Measurements from ENCODE around the gene DCC. TPM values are rescaled to one million over a fixed set of nuclear protein-coding genes. Genes with fewer than 3 reads are reported as not detected.

The DCC gene
- total RNA-seq, 3 donors from 2014 or later (not counting 1 experiment from before 2014, with no cell fraction given): not detected

- 69% methylated on average over 4 of the region's 4 CpGs for WGBS (ENCODE audit: insufficient coverage)
- H3K36me3 Mint-ChIP-seq: no peaks in the 10 kb centered on the region
- no peaks in the 10 kb centered on the region for H3K27me3 Mint-ChIP-seq (ENCODE audit: low read depth in 2 of 2)
Observed at GRCh38 chr18:52462853-52463252, 122.9 kb downstream of the DCC start.

DNA sequence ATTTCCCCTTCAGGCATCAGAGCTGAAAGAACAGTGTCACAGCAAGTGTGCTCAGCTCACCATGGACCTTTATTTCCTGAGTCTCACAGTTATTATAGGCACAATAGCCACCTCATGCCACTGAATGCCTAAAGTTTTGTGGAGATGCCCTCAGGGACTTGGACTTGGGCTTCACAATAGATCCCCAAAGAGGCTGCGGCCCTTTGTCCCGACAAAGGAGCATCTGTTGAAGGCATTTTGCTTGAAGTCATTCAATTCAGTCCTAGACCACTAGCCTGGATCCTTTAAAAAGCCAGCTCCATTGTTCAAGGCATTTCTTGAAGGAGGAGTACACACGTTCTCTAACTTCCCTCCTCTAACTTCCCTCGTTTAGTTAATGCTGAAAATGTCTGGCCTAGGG is 125.4 kb downstream of the DCC start:
- no peak overlapping the region for H3K4me3 Mint-ChIP-seq
- WGBS (ENCODE audit: insufficient coverage): 63% methylated on average over 4 of the region's 4 CpGs
- no peak overlapping the region for H3K4me3 ChIP-seq (ENCODE audit: low read length)
- no peaks in the 10 kb centered on the region for H3K9me3 ChIP-seq (ENCODE audit: control insufficient read depth, insufficient read depth, low read length)
- no peaks in the 10 kb centered on the region for H3K4me1 Mint-ChIP-seq
- peaks cover 11 to 14% of the 10 kb centered on the region in 2 donors for H3K9me3 Mint-ChIP-seq
- no peak overlapping the region for H3K27ac Mint-ChIP-seq
- no peak overlapping the region for H3K27ac ChIP-seq (ENCODE audit: low read length)
- TF ChIP-seq, protein P1, sequence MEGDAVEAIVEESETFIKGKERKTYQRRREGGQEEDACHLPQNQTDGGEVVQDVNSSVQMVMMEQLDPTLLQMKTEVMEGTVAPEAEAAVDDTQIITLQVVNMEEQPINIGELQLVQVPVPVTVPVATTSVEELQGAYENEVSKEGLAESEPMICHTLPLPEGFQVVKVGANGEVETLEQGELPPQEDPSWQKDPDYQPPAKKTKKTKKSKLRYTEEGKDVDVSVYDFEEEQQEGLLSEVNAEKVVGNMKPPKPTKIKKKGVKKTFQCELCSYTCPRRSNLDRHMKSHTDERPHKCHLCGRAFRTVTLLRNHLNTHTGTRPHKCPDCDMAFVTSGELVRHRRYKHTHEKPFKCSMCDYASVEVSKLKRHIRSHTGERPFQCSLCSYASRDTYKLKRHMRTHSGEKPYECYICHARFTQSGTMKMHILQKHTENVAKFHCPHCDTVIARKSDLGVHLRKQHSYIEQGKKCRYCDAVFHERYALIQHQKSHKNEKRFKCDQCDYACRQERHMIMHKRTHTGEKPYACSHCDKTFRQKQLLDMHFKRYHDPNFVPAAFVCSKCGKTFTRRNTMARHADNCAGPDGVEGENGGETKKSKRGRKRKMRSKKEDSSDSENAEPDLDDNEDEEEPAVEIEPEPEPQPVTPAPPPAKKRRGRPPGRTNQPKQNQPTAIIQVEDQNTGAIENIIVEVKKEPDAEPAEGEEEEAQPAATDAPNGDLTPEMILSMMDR (IDR thresholded peaks at IDR 0.05): no peak
- DNase-seq: no peak
- H3K27me3 Mint-ChIP-seq (ENCODE audit: low read depth in 2 of 2): no peaks in the 10 kb centered on the region
- H3K27me3 ChIP-seq (ENCODE audit: control insufficient read depth, insufficient read depth, low read length): no peaks in the 10 kb centered on the region
- H3K36me3 ChIP-seq (ENCODE audit: control insufficient read depth, insufficient read depth, low read length): no peaks in the 10 kb centered on the region
- no peak for ATAC-seq
- intact Hi-C loops (cut with micrococcal nuclease): no loop called here
- H3K4me1 ChIP-seq (ENCODE audit: control insufficient read depth, insufficient read depth, low read length): no peaks in the 10 kb centered on the region
- H3K36me3 Mint-ChIP-seq: no peaks in the 10 kb centered on the region

More at GRCh38 chr18:52462853-52463252, 122.9 kb downstream of the DCC start:
- Histone ChIP-seq H3K4me1 (ENCODE audit: control insufficient read depth, insufficient read depth, low read length) (no peaks in the 10 kb centered on the region), H3K27ac (ENCODE audit: low read length) (no peak overlapping the region), H3K36me3 (ENCODE audit: control insufficient read depth, insufficient read depth, low read length) (no peaks in the 10 kb centered on the region), H3K27me3 (ENCODE audit: control insufficient read depth, insufficient read depth, low read length) (no peaks in the 10 kb centered on the region), H3K9me3 (ENCODE audit: control insufficient read depth, insufficient read depth, low read length) (no peaks in the 10 kb centered on the region), H3K4me3 (ENCODE audit: low read length) (no peak overlapping the region)
- TF ChIP-seq, protein P1 (IDR thresholded peaks at IDR 0.05): no peak
- H3K27ac Mint-ChIP-seq: no peak overlapping the region
- intact Hi-C loops (cut with micrococcal nuclease): no loop called here
- peaks cover 14 to 16% of the 10 kb centered on the region in 2 donors for H3K9me3 Mint-ChIP-seq
- H3K4me3 Mint-ChIP-seq: no peak overlapping the region
- DNase-seq (no peak), ATAC-seq (no peak)
- H3K4me1 Mint-ChIP-seq: no peaks in the 10 kb centered on the region

DNA sequence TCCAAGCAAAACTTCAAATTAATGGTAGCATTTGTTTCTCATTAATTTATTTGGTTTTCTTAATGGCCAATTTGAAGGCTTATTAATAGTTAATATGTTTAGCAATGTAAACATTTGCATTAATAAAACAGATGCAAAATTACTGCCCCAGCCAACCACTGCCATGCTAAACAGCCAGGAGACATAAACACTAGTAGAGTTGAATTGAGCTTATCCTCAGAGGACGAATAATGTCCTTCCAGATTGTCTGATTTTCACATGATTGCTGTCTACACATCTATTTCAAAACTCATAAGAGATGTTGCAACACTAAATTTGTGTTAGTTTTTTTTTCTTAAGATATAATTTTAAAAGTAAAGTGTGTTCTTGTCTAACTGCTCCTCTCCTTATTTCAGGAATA is 128.5 kb downstream of the DCC start:
- no peak for DNase-seq
- Histone ChIP-seq H3K9me3 (ENCODE audit: control insufficient read depth, insufficient read depth, low read length) (no peaks in the 10 kb centered on the region), H3K27ac (ENCODE audit: low read length) (no peak overlapping the region), H3K27me3 (ENCODE audit: control insufficient read depth, insufficient read depth, low read length) (no peaks in the 10 kb centered on the region), H3K4me3 (ENCODE audit: low read length) (no peak overlapping the region), H3K4me1 (ENCODE audit: control insufficient read depth, insufficient read depth, low read length) (no peaks in the 10 kb centered on the region), H3K36me3 (ENCODE audit: control insufficient read depth, insufficient read depth, low read length) (no peaks in the 10 kb centered on the region)
- 86% methylated on average over 1 of the region's 1 CpG for WGBS (ENCODE audit: insufficient coverage)
- intact Hi-C loops (cut with micrococcal nuclease): no loop called here
- Mint-ChIP-seq H3K27me3 (ENCODE audit: low read depth in 2 of 2) (no peaks in the 10 kb centered on the region), H3K9me3 (peaks cover 5 to 7% of the 10 kb centered on the region in 2 donors), H3K27ac (no peak overlapping the region), H3K4me3 (no peak overlapping the region), H3K4me1 (no peaks in the 10 kb centered on the region), H3K36me3 (no peaks in the 10 kb centered on the region)
- TF ChIP-seq, protein P1 (IDR thresholded peaks at IDR 0.05): no peak
- no peak for ATAC-seq

- no peaks in the 10 kb centered on the region for H3K4me1 Mint-ChIP-seq
- DNase-seq (no peak), ATAC-seq (no peak)
- Histone ChIP-seq H3K9me3 (ENCODE audit: control insufficient read depth, insufficient read depth, low read length) (no peaks in the 10 kb centered on the region), H3K27me3 (ENCODE audit: control insufficient read depth, insufficient read depth, low read length) (no peaks in the 10 kb centered on the region), H3K4me1 (ENCODE audit: control insufficient read depth, insufficient read depth, low read length) (no peaks in the 10 kb centered on the region), H3K36me3 (ENCODE audit: control insufficient read depth, insufficient read depth, low read length) (no peaks in the 10 kb centered on the region), H3K27ac (ENCODE audit: low read length) (no peak overlapping the region), H3K4me3 (ENCODE audit: low read length) (no peak overlapping the region)
- H3K4me3 Mint-ChIP-seq: no peak overlapping the region
- peaks cover 8 to 10% of the 10 kb centered on the region in 2 donors for H3K9me3 Mint-ChIP-seq
- H3K27me3 Mint-ChIP-seq (ENCODE audit: low read depth in 2 of 2): no peaks in the 10 kb centered on the region
- WGBS (ENCODE audit: insufficient coverage): 60% methylated on average over 2 of the region's 3 CpGs
- TF ChIP-seq, protein P1 (IDR thresholded peaks at IDR 0.05): no peak
- H3K27ac Mint-ChIP-seq: no peak overlapping the region
- intact Hi-C loops (cut with micrococcal nuclease): no loop called here
- no peaks in the 10 kb centered on the region for H3K36me3 Mint-ChIP-seq
Observed at GRCh38 chr18:52475325-52475724, 135.3 kb downstream of the DCC start.
